Neural cell (in vitro differentiated cells): ENCODE results near the gene CTSA. TPM values are rescaled to one million over a fixed set of nuclear protein-coding genes. Genes with fewer than 3 reads are reported as not detected.

ENCODE experiments used
- H2AFZ ChIP-seq: fragments of 200-600, 300-800 bp; sonication (generic), shearing (Covaris generic); 2 replicates; pipeline ENCODE4 v1.6.0; 2014; ENCODE audit warnings: low read depth, mild to moderate bottlenecking, antibody characterized with exemption, low read length, moderate library complexity
- H3F3A ChIP-seq: fragments of 200-600 bp; shearing (Covaris generic); 2 replicates; pipeline ENCODE4 v1.6.1; 2016; ENCODE audit warnings: mild to moderate bottlenecking, moderate library complexity, mixed read lengths, antibody characterized with exemption, low read length; ENCODE audit not compliant: insufficient read depth, poor library complexity, severe bottlenecking
- H3K27ac ChIP-seq: fragments of 200-600, 300-800 bp; sonication (generic), shearing (Covaris generic); 2 replicates; pipeline ENCODE4 v1.5.1; 2014; ENCODE audit warnings: mild to moderate bottlenecking, low read length, moderate library complexity
- H3K27me3 ChIP-seq: fragments of 300-800, 200-600 bp; sonication (generic), shearing (Covaris generic); 2 replicates; pipeline ENCODE4 v1.6.0; 2014; ENCODE audit warnings: mild to moderate bottlenecking, low read depth, low read length, moderate library complexity; ENCODE audit not compliant: insufficient read depth
- H3K36me3 ChIP-seq: fragments of 300-800, 200-600 bp; sonication (generic), shearing (Covaris generic); 2 replicates; pipeline ENCODE4 v1.5.1; 2014; ENCODE audit warnings: mild to moderate bottlenecking, antibody characterized with exemption, low read length, moderate library complexity; ENCODE audit not compliant: insufficient read depth
- H3K4me2 ChIP-seq: fragments of 300-800, 200-600 bp; sonication (generic), shearing (Covaris generic); 2 replicates; pipeline ENCODE4 v1.6.0; 2014; ENCODE audit warnings: mild to moderate bottlenecking, low read length
- H3K4me3 ChIP-seq: fragments of 300-800, 200-600 bp; sonication (generic), shearing (Covaris generic); 2 replicates; pipeline ENCODE4 v1.5.1; 2014; ENCODE audit warnings: mild to moderate bottlenecking, low read length, moderate library complexity
- H3K79me2 ChIP-seq: fragments of 200-600 bp; shearing (Covaris generic); replicated peaks from 2 replicates; pipeline ENCODE4 v1.6.0; 2014; ENCODE audit warnings: mild to moderate bottlenecking, low read length, moderate library complexity; ENCODE audit not compliant: insufficient read depth
- H3K9ac ChIP-seq: fragments of 300-800, 200-600 bp; sonication (generic), shearing (Covaris generic); 2 replicates; pipeline ENCODE4 v1.6.1; 2016; ENCODE audit warnings: mild to moderate bottlenecking, low read length, mixed read lengths
- H3K9me2 ChIP-seq: fragments of 200-600 bp; shearing (Covaris generic); 2 replicates; pipeline ENCODE4 v1.6.1; 2016; ENCODE audit warnings: mild to moderate bottlenecking, low read length, mixed read lengths; ENCODE audit not compliant: insufficient read depth
- H3K9me3 ChIP-seq: fragments of 200-600, 300-800 bp; sonication (generic), shearing (Covaris generic); 2 replicates; pipeline ENCODE4 v1.6.1; 2016; ENCODE audit warnings: mild to moderate bottlenecking, mixed run types, low read length, moderate library complexity, mixed read lengths
- H4K20me1 ChIP-seq: fragments of 200-600 bp; shearing (Covaris generic); 2 replicates; pipeline ENCODE4 v1.6.1; 2016; ENCODE audit warnings: mild to moderate bottlenecking, mixed run types; ENCODE audit not compliant: insufficient read depth
- EP300 ChIP-seq: fragments of 450-650 bp; conservative IDR thresholded peaks from 2 replicates; pipeline ENCODE4 v1.6.1; 2014; ENCODE audit warnings: antibody characterized with exemption, mild to moderate bottlenecking, moderate library complexity; ENCODE audit not compliant: poor library complexity, severe bottlenecking
- EZH2 ChIP-seq: fragments of 200-600, 300-800 bp; shearing (Covaris generic), sonication (generic); IDR thresholded peaks from 2 replicates; pipeline ENCODE4 v1.6.1; 2014; ENCODE audit warnings: antibody characterized with exemption, low read length, borderline replicate concordance, mild to moderate bottlenecking; ENCODE audit not compliant: insufficient read depth, poor library complexity, severe bottlenecking
- MXI1 ChIP-seq: fragments of 450-650 bp; conservative IDR thresholded peaks from 2 replicates; pipeline ENCODE4 v1.6.1; 2014; ENCODE audit warnings: antibody characterized with exemption, mild to moderate bottlenecking; ENCODE audit not compliant: poor library complexity, severe bottlenecking
- POLR2AphosphoS5 ChIP-seq: IDR thresholded peaks from 2 replicates; pipeline ENCODE4 v1.6.1; 2012
- RAD21 ChIP-seq: fragments of 450-650 bp; conservative IDR thresholded peaks from 2 replicates; pipeline ENCODE4 v1.6.1; 2014; ENCODE audit warnings: antibody characterized with exemption, mild to moderate bottlenecking, moderate library complexity
- SMC3 ChIP-seq: fragments of 450-650 bp; conservative IDR thresholded peaks from 2 replicates; pipeline ENCODE4 v1.6.1; 2014; ENCODE audit warnings: antibody characterized with exemption, mild to moderate bottlenecking, moderate library complexity; ENCODE audit not compliant: poor library complexity
- TAF1 ChIP-seq: IDR thresholded peaks from 2 replicates; pipeline ENCODE4 v1.6.1; 2012; ENCODE audit warnings: low read depth
- polyA plus RNA-seq: library from polyadenylated mRNA; depleted of rRNA; stranded (reverse); fragments of >200 nt; gene quantifications from 2 replicates; pipeline ENCODE4 v1.2.3, GENCODE V29; 2014
- TF ChIP-seq, protein P1 (sequence below): fragments of 450-650 bp; IDR thresholded peaks from 2 replicates; pipeline ENCODE4 v1.5.1; 2014; ENCODE audit warnings: antibody characterized with exemption, mild to moderate bottlenecking, moderate library complexity; ENCODE audit not compliant: poor library complexity, severe bottlenecking
- TF ChIP-seq, protein P2 (sequence below): IDR thresholded peaks from 2 replicates; pipeline ENCODE4 v1.6.1; 2012; ENCODE audit warnings: borderline replicate concordance

CTSA gene
- polyA plus RNA-seq, 1 donor from 2014 or later, result 25.7 TPM

DNA sequence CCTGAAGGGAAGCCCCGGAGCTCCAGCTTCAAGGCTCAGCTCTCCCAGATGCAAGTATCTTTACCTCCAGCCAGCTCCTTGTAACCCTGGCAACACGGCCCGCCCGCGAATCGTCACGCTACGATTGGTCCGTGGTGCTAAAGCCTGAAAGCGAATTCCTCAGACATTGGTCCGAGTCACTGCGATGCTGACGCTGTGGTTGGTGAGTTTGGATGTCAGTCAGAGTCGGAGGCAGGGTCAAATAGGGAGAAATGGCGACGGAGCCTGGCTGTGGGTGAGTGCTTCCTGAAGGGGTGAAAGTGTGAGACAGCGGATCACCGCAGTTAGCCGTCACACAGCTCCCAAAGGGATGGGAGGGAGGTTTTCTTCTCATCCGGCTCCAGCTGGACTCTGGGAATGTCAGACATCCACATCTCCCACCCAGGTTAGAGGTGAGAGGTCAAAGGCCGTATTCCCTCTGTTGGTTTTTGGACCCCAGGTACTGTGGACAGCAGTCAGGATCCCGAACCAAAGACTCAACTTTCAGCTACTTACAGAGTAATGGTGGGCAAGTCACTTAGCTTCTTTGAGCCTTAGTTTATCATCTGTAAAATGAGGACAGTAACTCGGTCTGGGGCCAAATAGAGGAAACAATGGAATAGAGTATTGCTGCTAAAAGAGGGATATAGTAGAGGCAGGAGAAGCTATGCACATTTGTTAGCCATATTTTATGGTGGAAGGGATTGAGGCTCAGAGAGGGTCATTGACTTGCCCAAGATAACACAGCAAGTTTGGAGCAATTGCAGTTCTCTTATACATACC is 9.9 kb upstream of the CTSA start, which contains the start of gene ZSWIM1:
Gene ZSWIM1, plus strand, starts transcription at position 240 of the 801 bp plus-strand sequence. CDS start 1,366 bp downstream, outside the sequence.
- Histone ChIP-seq H3K9ac (peak within 1 kb of the TSS; percentile 64), H3K9me2 (no peaks in the 10 kb centered on the region), H3K36me3 (no peaks in the 10 kb centered on the region), H3K4me3 (peak within 1 kb of the TSS; percentile 67), H3K27me3 (no peaks in the 10 kb centered on the region), H3K27ac (peak within 1 kb of the TSS; percentile 68), H3K9me3 (no peaks in the 10 kb centered on the region), H3K79me2 (peaks cover 12% of the 10 kb centered on the region), H2AFZ (peak within 1 kb of the TSS; percentile 6), H3F3A (no peaks in the 10 kb centered on the region), H4K20me1 (no peaks in the 10 kb centered on the region), H3K4me2 (peak within 1 kb of the TSS; percentile 68)
- TF ChIP-seq TAF1 (peak; percentile 87), EP300 (no peak), MXI1 (peak; percentile 81), EZH2 (no peak), RAD21 (no peak), SMC3 (no peak), POLR2AphosphoS5 (peak; percentile 94)
- TF ChIP-seq, protein P1, sequence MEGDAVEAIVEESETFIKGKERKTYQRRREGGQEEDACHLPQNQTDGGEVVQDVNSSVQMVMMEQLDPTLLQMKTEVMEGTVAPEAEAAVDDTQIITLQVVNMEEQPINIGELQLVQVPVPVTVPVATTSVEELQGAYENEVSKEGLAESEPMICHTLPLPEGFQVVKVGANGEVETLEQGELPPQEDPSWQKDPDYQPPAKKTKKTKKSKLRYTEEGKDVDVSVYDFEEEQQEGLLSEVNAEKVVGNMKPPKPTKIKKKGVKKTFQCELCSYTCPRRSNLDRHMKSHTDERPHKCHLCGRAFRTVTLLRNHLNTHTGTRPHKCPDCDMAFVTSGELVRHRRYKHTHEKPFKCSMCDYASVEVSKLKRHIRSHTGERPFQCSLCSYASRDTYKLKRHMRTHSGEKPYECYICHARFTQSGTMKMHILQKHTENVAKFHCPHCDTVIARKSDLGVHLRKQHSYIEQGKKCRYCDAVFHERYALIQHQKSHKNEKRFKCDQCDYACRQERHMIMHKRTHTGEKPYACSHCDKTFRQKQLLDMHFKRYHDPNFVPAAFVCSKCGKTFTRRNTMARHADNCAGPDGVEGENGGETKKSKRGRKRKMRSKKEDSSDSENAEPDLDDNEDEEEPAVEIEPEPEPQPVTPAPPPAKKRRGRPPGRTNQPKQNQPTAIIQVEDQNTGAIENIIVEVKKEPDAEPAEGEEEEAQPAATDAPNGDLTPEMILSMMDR, result peak; percentile 24
- TF ChIP-seq, protein P2, sequence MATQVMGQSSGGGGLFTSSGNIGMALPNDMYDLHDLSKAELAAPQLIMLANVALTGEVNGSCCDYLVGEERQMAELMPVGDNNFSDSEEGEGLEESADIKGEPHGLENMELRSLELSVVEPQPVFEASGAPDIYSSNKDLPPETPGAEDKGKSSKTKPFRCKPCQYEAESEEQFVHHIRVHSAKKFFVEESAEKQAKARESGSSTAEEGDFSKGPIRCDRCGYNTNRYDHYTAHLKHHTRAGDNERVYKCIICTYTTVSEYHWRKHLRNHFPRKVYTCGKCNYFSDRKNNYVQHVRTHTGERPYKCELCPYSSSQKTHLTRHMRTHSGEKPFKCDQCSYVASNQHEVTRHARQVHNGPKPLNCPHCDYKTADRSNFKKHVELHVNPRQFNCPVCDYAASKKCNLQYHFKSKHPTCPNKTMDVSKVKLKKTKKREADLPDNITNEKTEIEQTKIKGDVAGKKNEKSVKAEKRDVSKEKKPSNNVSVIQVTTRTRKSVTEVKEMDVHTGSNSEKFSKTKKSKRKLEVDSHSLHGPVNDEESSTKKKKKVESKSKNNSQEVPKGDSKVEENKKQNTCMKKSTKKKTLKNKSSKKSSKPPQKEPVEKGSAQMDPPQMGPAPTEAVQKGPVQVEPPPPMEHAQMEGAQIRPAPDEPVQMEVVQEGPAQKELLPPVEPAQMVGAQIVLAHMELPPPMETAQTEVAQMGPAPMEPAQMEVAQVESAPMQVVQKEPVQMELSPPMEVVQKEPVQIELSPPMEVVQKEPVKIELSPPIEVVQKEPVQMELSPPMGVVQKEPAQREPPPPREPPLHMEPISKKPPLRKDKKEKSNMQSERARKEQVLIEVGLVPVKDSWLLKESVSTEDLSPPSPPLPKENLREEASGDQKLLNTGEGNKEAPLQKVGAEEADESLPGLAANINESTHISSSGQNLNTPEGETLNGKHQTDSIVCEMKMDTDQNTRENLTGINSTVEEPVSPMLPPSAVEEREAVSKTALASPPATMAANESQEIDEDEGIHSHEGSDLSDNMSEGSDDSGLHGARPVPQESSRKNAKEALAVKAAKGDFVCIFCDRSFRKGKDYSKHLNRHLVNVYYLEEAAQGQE, result peak; percentile 92

DNA sequence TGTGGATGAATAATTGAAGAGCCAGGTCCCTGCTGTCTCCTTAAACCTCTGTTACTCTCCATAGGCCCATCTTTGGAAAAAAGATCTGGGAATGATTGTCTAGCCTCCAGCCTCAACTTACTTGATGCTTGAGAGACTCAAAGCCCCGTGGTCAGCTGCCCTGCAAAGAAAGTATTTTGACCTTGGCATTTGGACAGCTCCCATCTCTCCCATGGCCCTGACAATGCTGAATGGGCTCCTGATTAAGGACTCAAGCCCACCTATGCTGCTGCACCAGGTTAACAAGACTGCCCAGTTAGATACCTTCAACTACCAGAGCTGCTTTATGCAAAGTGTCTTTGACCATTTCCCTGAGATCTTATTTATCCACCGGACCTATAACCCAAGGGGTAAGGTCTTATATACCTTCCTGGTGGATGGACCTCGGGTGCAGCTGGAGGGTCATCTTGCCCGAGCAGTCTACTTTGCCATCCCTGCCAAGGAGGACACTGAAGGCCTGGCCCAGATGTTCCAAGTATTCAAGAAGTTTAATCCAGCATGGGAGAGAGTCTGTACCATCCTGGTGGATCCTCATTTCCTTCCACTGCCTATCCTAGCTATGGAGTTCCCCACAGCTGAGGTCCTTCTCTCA is 8.6 kb upstream of the CTSA start:
- Histone ChIP-seq H3K9me2 (no peaks in the 10 kb centered on the region), H3K9ac (no peak overlapping the region), H3K27me3 (no peaks in the 10 kb centered on the region), H3F3A (no peaks in the 10 kb centered on the region), H3K27ac (no peak overlapping the region), H3K4me3 (no peak overlapping the region), H2AFZ (no peak overlapping the region), H3K9me3 (no peaks in the 10 kb centered on the region), H3K36me3 (no peaks in the 10 kb centered on the region), H4K20me1 (no peaks in the 10 kb centered on the region), H3K79me2 (peaks cover 12% of the 10 kb centered on the region), H3K4me2 (no peak overlapping the region)
- TF ChIP-seq SMC3 (no peak), RAD21 (no peak), TAF1 (no peak), MXI1 (no peak), EP300 (no peak), POLR2AphosphoS5 (no peak), EZH2 (no peak)
- TF ChIP-seq, protein P1, result no peak
- TF ChIP-seq, protein P2, result no peak
